ENCODE data around the gene THADA.

Gene THADA

GRCh38 chr2:43508209-43508608, 87.6 kb downstream of the THADA start:
- H3K9me3 ChIP-seq (ENCODE audit: control insufficient read depth, low read length) = no peaks in the 10 kb centered on the region
- H3K27ac ChIP-seq (ENCODE audit: low read depth, low read length, severe bottlenecking) = no peak overlapping the region
- H3K4me1 ChIP-seq (ENCODE audit: control insufficient read depth, insufficient read depth, low read length, poor library complexity, severe bottlenecking) = no peaks in the 10 kb centered on the region
- H3K4me3 ChIP-seq (ENCODE audit: extremely low read depth, insufficient read depth, low read length, poor library complexity, severe bottlenecking) = no peak overlapping the region
- H3K36me3 ChIP-seq (ENCODE audit: control insufficient read depth, insufficient read depth, low read length) = peaks cover 11% of the 10 kb centered on the region
- no CpG with 5 or more reads among the region's 3 CpGs for WGBS, 2 experiments (ENCODE audit: insufficient coverage in 2 of 2)

DNA sequence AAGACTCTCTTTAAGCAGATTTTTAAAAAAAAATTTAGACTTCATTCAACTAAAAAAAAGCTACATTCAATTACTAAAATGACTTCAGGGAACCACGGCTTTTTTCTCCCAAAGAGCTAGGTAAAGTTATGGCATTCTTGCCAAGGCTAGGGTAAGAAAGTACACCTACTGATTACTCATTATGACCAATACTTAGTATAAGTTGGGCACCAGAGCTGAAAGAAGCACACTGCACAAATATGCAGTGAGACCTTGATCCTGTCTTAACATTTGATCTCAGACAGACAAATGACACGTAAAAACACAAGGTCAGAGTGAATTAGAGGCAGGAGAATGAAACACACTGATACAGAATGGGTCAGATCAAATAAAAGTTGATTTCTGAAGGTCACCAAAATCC, 88.7 kb downstream of the THADA start:
- Histone ChIP-seq H3K4me3 (ENCODE audit: extremely low read depth, insufficient read depth, low read length, poor library complexity, severe bottlenecking) (no peak overlapping the region), H3K27ac (ENCODE audit: low read depth, low read length, severe bottlenecking) (no peak overlapping the region), H3K36me3 (ENCODE audit: control insufficient read depth, insufficient read depth, low read length) (peaks cover 9% of the 10 kb centered on the region), H3K4me1 (ENCODE audit: control insufficient read depth, insufficient read depth, low read length, poor library complexity, severe bottlenecking) (no peaks in the 10 kb centered on the region), H3K9me3 (ENCODE audit: control insufficient read depth, low read length) (no peaks in the 10 kb centered on the region)
- 83 to 100% methylated on average over 1 of the region's 2 CpGs for WGBS, 2 experiments (ENCODE audit: insufficient coverage in 2 of 2)

DNA sequence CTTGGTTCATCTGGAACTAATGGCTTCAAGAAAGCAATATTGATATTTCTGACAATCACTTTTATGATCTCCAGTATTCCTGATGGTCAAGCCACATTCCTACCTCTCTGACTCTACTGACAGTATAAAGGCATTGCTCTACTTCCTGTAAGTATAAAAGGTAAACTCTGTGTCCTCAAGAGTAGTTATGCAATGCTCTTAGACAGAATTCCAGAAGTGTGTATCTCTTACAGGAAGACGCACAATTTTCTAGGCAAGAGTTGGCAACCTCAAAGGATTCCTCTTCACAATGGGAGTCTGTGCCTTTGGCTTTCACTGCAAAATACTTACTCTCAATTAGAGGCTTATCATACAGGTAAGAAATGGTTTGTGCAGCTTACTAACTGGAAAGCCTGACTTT, 100.1 kb downstream of the THADA start:
- no peaks in the 10 kb centered on the region for H3K9me3 ChIP-seq (ENCODE audit: control insufficient read depth, low read length)
- H3K4me3 ChIP-seq (ENCODE audit: extremely low read depth, insufficient read depth, low read length, poor library complexity, severe bottlenecking) = no peak overlapping the region
- H3K4me1 ChIP-seq (ENCODE audit: control insufficient read depth, insufficient read depth, low read length, poor library complexity, severe bottlenecking) = no peaks in the 10 kb centered on the region
- no peak overlapping the region for H3K27ac ChIP-seq (ENCODE audit: low read depth, low read length, severe bottlenecking)
- H3K36me3 ChIP-seq (ENCODE audit: control insufficient read depth, insufficient read depth, low read length) = no peaks in the 10 kb centered on the region
- whole genome bisulfite sequencing, 2 experiments (ENCODE audit: insufficient coverage in 2 of 2) = 60 to 100% methylated on average over 1 of the region's 1 CpG

DNA sequence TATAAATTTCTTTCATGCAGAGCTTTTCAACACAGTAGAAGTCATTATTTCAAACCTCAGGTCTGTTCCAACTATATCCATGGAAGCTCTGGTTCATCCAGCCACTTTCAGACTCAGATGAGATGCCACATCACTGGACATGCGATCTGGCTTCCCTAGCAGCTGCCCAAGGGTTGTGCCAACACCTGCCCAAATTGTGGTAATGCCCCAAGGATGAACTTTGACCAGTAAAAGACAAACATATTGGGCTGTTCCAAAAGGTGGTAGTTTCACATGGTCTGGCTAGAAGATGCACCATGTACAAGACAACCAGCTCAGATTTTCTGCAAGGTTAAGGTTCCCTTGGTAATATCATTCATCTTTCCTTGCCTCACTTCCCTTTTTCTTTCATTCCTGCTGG, 101.9 kb downstream of the THADA start:
- Histone ChIP-seq H3K9me3 (ENCODE audit: control insufficient read depth, low read length) (no peaks in the 10 kb centered on the region), H3K36me3 (ENCODE audit: control insufficient read depth, insufficient read depth, low read length) (no peaks in the 10 kb centered on the region), H3K4me3 (ENCODE audit: extremely low read depth, insufficient read depth, low read length, poor library complexity, severe bottlenecking) (no peak overlapping the region), H3K4me1 (ENCODE audit: control insufficient read depth, insufficient read depth, low read length, poor library complexity, severe bottlenecking) (no peaks in the 10 kb centered on the region), H3K27ac (ENCODE audit: low read depth, low read length, severe bottlenecking) (no peak overlapping the region)
- 91 to 100% methylated on average over 1 of the region's 1 CpG for WGBS, 2 experiments (ENCODE audit: insufficient coverage in 2 of 2)

DNA sequence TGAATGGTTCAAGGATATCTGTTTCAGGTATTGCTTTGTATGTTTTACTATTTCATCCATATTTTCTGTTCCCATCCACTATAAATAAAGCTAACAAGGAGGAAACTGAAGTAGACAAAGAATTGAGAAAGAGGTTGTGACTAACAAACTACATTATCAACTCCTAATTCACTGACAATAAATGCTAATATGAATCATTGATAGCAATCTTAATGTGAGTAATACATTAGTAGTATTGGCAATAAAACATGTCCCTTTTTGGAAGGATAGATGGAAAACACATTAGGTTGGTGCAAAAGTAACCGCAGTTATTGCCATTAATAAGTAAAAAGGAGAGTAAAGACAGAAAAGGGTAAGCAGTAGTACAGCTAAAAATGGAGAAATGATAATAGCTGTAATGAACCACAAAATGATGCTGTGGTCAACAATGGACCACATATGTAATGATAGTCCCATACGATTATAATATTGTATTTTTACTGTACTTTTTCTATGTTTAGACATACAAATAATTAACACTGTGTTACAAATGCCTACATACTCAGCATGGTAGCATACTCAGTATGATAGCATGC, 104.7 kb downstream of the THADA start:
- Histone ChIP-seq H3K27ac (ENCODE audit: low read depth, low read length, severe bottlenecking) (no peak overlapping the region), H3K4me3 (ENCODE audit: extremely low read depth, insufficient read depth, low read length, poor library complexity, severe bottlenecking) (no peak overlapping the region), H3K4me1 (ENCODE audit: control insufficient read depth, insufficient read depth, low read length, poor library complexity, severe bottlenecking) (no peaks in the 10 kb centered on the region), H3K9me3 (ENCODE audit: control insufficient read depth, low read length) (no peaks in the 10 kb centered on the region), H3K36me3 (ENCODE audit: control insufficient read depth, insufficient read depth, low read length) (no peaks in the 10 kb centered on the region)
- 83 to 100% methylated on average over 1 of the region's 2 CpGs for WGBS, 2 experiments (ENCODE audit: insufficient coverage in 2 of 2)

GRCh38 chr2:43490252-43490786, 105.5 kb downstream of the THADA start:
- Histone ChIP-seq H3K4me1 (ENCODE audit: control insufficient read depth, insufficient read depth, low read length, poor library complexity, severe bottlenecking) (no peaks in the 10 kb centered on the region), H3K4me3 (ENCODE audit: extremely low read depth, insufficient read depth, low read length, poor library complexity, severe bottlenecking) (no peak overlapping the region), H3K36me3 (ENCODE audit: control insufficient read depth, insufficient read depth, low read length) (no peaks in the 10 kb centered on the region), H3K27ac (ENCODE audit: low read depth, low read length, severe bottlenecking) (no peak overlapping the region), H3K9me3 (ENCODE audit: control insufficient read depth, low read length) (no peaks in the 10 kb centered on the region)
- WGBS, 2 experiments (ENCODE audit: insufficient coverage in 2 of 2) = no CpG with 5 or more reads among the region's 1 CpG

GRCh38 chr2:43488737-43489136, 107.1 kb downstream of the THADA start:
- Histone ChIP-seq H3K9me3 (ENCODE audit: control insufficient read depth, low read length) (no peaks in the 10 kb centered on the region), H3K36me3 (ENCODE audit: control insufficient read depth, insufficient read depth, low read length) (no peaks in the 10 kb centered on the region), H3K27ac (ENCODE audit: low read depth, low read length, severe bottlenecking) (no peak overlapping the region), H3K4me3 (ENCODE audit: extremely low read depth, insufficient read depth, low read length, poor library complexity, severe bottlenecking) (no peak overlapping the region), H3K4me1 (ENCODE audit: control insufficient read depth, insufficient read depth, low read length, poor library complexity, severe bottlenecking) (no peaks in the 10 kb centered on the region)
- no CpG with 5 or more reads among the region's 3 CpGs for WGBS, 2 experiments (ENCODE audit: insufficient coverage in 2 of 2)

GRCh38 chr2:43486603-43487002, 109.2 kb downstream of the THADA start:
- Histone ChIP-seq H3K9me3 (ENCODE audit: control insufficient read depth, low read length) (no peaks in the 10 kb centered on the region), H3K27ac (ENCODE audit: low read depth, low read length, severe bottlenecking) (no peak overlapping the region), H3K4me1 (ENCODE audit: control insufficient read depth, insufficient read depth, low read length, poor library complexity, severe bottlenecking) (peaks cover 6% of the 10 kb centered on the region), H3K36me3 (ENCODE audit: control insufficient read depth, insufficient read depth, low read length) (no peaks in the 10 kb centered on the region), H3K4me3 (ENCODE audit: extremely low read depth, insufficient read depth, low read length, poor library complexity, severe bottlenecking) (no peak overlapping the region)

GRCh38 chr2:43484323-43484930, 111.4 kb downstream of the THADA start:
- Histone ChIP-seq H3K9me3 (ENCODE audit: control insufficient read depth, low read length) (no peaks in the 10 kb centered on the region), H3K36me3 (ENCODE audit: control insufficient read depth, insufficient read depth, low read length) (no peaks in the 10 kb centered on the region), H3K27ac (ENCODE audit: low read depth, low read length, severe bottlenecking) (no peak overlapping the region), H3K4me3 (ENCODE audit: extremely low read depth, insufficient read depth, low read length, poor library complexity, severe bottlenecking) (no peak overlapping the region), H3K4me1 (ENCODE audit: control insufficient read depth, insufficient read depth, low read length, poor library complexity, severe bottlenecking) (peaks cover 6% of the 10 kb centered on the region)

DNA sequence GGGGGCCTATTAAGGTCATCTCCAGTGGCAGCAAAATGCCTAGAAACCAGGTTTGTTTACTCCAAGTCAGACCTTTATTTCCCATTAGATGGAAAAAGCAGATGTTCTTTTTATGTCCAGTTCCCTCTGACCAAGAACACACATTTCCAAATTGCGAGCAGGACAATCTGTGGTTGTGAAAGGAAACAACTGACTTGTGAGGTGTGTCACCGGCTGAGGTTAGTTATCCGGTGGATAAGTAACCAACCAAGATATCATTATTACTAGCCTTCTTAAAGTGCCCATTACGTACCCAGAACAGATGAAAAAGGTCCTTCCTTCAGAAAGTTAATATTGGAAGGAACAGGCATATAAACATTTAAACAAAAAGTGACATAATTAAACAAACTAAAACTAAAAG, 112.9 kb downstream of the THADA start:
- no peaks in the 10 kb centered on the region for H3K9me3 ChIP-seq (ENCODE audit: control insufficient read depth, low read length)
- H3K27ac ChIP-seq (ENCODE audit: low read depth, low read length, severe bottlenecking) = no peak overlapping the region
- 80% methylated on average over 1 of the region's 4 CpGs; no CpG with 5 or more reads in 1 of the 2 experiments for WGBS, 2 experiments (ENCODE audit: insufficient coverage in 2 of 2)
- H3K4me1 ChIP-seq (ENCODE audit: control insufficient read depth, insufficient read depth, low read length, poor library complexity, severe bottlenecking) = peaks cover 6% of the 10 kb centered on the region
- no peak overlapping the region for H3K4me3 ChIP-seq (ENCODE audit: extremely low read depth, insufficient read depth, low read length, poor library complexity, severe bottlenecking)
- no peaks in the 10 kb centered on the region for H3K36me3 ChIP-seq (ENCODE audit: control insufficient read depth, insufficient read depth, low read length)

- Histone ChIP-seq H3K4me1 (ENCODE audit: control insufficient read depth, insufficient read depth, low read length, poor library complexity, severe bottlenecking) (peaks cover 6% of the 10 kb centered on the region), H3K27ac (ENCODE audit: low read depth, low read length, severe bottlenecking) (no peak overlapping the region), H3K9me3 (ENCODE audit: control insufficient read depth, low read length) (no peaks in the 10 kb centered on the region)
Measured at GRCh38 chr2:43481927-43482542, 113.8 kb downstream of the THADA start.

More at GRCh38 chr2:43481927-43482542, 113.8 kb downstream of the THADA start:
- no peak overlapping the region for H3K4me3 ChIP-seq (ENCODE audit: extremely low read depth, insufficient read depth, low read length, poor library complexity, severe bottlenecking)
- WGBS, 2 experiments (ENCODE audit: insufficient coverage in 2 of 2) = 100% methylated on average over 1 of the region's 4 CpGs
- H3K36me3 ChIP-seq (ENCODE audit: control insufficient read depth, insufficient read depth, low read length) = no peaks in the 10 kb centered on the region
